ENCODE data around the gene KCNH4.

DNA sequence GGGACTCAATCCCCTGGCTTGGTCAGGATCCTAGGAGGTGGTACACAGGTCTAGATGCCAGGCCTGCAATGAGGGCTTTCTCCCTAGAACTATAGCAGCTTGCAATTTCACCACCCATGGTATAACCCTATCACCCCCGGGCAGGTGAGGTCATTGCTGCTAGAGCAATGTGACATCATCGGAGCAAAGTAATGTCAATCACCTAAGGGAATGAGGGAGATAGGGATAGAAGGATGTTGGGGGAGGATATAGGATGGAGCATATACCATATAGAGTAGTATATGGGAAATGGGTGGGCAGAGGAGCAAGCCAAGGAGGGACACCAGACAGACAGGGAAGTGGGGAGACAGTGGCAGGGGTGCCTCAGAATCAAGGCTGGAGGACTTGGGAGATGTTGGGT lies 3.3 kb downstream of the KCNH4 start:
- TF ChIP-seq, protein P1, sequence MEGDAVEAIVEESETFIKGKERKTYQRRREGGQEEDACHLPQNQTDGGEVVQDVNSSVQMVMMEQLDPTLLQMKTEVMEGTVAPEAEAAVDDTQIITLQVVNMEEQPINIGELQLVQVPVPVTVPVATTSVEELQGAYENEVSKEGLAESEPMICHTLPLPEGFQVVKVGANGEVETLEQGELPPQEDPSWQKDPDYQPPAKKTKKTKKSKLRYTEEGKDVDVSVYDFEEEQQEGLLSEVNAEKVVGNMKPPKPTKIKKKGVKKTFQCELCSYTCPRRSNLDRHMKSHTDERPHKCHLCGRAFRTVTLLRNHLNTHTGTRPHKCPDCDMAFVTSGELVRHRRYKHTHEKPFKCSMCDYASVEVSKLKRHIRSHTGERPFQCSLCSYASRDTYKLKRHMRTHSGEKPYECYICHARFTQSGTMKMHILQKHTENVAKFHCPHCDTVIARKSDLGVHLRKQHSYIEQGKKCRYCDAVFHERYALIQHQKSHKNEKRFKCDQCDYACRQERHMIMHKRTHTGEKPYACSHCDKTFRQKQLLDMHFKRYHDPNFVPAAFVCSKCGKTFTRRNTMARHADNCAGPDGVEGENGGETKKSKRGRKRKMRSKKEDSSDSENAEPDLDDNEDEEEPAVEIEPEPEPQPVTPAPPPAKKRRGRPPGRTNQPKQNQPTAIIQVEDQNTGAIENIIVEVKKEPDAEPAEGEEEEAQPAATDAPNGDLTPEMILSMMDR (IDR thresholded peaks at IDR 0.05) = no peak
- no peak for TF ChIP-seq POLR2A (IDR thresholded peaks at IDR 0.05)

All from tibial nerve (tissue), 3 donors.